ENCODE results near the gene SSR1. TPM values are rescaled to one million over a fixed set of nuclear protein-coding genes. Genes with fewer than 3 reads are reported as not detected.

SSR1 gene
- total and polyA plus RNA-seq, 9 of the 15 experiments (the other 6 are each of a cell fraction or from before 2014, with no cell fraction given): 87.7 to 220 (median 144) TPM

DNA sequence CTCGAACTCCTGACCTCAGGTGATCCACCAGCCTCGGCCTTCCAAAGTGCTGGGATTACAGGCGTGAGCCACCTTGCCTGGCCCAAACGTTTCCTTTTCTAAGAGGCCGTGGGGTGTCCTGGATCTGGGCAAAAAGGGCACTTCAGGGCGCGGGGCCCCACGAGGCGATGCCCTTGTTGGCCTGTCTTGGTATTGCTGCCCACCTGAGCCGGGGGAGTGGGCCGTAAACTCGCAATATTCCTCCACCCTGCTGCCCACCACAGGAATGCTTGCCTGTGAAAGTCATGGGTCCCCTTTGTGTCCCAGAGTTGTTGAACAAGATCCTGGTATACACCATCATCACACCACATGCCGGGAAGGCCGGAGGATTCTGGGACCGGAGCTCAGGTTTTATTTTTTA lies 49.0 kb downstream of the SSR1 start (continued):
- TF ChIP-seq, protein P1, sequence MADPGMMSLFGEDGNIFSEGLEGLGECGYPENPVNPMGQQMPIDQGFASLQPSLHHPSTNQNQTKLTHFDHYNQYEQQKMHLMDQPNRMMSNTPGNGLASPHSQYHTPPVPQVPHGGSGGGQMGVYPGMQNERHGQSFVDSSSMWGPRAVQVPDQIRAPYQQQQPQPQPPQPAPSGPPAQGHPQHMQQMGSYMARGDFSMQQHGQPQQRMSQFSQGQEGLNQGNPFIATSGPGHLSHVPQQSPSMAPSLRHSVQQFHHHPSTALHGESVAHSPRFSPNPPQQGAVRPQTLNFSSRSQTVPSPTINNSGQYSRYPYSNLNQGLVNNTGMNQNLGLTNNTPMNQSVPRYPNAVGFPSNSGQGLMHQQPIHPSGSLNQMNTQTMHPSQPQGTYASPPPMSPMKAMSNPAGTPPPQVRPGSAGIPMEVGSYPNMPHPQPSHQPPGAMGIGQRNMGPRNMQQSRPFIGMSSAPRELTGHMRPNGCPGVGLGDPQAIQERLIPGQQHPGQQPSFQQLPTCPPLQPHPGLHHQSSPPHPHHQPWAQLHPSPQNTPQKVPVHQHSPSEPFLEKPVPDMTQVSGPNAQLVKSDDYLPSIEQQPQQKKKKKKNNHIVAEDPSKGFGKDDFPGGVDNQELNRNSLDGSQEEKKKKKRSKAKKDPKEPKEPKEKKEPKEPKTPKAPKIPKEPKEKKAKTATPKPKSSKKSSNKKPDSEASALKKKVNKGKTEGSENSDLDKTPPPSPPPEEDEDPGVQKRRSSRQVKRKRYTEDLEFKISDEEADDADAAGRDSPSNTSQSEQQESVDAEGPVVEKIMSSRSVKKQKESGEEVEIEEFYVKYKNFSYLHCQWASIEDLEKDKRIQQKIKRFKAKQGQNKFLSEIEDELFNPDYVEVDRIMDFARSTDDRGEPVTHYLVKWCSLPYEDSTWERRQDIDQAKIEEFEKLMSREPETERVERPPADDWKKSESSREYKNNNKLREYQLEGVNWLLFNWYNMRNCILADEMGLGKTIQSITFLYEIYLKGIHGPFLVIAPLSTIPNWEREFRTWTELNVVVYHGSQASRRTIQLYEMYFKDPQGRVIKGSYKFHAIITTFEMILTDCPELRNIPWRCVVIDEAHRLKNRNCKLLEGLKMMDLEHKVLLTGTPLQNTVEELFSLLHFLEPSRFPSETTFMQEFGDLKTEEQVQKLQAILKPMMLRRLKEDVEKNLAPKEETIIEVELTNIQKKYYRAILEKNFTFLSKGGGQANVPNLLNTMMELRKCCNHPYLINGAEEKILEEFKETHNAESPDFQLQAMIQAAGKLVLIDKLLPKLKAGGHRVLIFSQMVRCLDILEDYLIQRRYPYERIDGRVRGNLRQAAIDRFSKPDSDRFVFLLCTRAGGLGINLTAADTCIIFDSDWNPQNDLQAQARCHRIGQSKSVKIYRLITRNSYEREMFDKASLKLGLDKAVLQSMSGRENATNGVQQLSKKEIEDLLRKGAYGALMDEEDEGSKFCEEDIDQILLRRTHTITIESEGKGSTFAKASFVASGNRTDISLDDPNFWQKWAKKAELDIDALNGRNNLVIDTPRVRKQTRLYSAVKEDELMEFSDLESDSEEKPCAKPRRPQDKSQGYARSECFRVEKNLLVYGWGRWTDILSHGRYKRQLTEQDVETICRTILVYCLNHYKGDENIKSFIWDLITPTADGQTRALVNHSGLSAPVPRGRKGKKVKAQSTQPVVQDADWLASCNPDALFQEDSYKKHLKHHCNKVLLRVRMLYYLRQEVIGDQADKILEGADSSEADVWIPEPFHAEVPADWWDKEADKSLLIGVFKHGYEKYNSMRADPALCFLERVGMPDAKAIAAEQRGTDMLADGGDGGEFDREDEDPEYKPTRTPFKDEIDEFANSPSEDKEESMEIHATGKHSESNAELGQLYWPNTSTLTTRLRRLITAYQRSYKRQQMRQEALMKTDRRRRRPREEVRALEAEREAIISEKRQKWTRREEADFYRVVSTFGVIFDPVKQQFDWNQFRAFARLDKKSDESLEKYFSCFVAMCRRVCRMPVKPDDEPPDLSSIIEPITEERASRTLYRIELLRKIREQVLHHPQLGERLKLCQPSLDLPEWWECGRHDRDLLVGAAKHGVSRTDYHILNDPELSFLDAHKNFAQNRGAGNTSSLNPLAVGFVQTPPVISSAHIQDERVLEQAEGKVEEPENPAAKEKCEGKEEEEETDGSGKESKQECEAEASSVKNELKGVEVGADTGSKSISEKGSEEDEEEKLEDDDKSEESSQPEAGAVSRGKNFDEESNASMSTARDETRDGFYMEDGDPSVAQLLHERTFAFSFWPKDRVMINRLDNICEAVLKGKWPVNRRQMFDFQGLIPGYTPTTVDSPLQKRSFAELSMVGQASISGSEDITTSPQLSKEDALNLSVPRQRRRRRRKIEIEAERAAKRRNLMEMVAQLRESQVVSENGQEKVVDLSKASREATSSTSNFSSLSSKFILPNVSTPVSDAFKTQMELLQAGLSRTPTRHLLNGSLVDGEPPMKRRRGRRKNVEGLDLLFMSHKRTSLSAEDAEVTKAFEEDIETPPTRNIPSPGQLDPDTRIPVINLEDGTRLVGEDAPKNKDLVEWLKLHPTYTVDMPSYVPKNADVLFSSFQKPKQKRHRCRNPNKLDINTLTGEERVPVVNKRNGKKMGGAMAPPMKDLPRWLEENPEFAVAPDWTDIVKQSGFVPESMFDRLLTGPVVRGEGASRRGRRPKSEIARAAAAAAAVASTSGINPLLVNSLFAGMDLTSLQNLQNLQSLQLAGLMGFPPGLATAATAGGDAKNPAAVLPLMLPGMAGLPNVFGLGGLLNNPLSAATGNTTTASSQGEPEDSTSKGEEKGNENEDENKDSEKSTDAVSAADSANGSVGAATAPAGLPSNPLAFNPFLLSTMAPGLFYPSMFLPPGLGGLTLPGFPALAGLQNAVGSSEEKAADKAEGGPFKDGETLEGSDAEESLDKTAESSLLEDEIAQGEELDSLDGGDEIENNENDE (IDR thresholded peaks at IDR 0.05; ENCODE audit: low read depth, low read length): no peak
- TF ChIP-seq, protein P2, sequence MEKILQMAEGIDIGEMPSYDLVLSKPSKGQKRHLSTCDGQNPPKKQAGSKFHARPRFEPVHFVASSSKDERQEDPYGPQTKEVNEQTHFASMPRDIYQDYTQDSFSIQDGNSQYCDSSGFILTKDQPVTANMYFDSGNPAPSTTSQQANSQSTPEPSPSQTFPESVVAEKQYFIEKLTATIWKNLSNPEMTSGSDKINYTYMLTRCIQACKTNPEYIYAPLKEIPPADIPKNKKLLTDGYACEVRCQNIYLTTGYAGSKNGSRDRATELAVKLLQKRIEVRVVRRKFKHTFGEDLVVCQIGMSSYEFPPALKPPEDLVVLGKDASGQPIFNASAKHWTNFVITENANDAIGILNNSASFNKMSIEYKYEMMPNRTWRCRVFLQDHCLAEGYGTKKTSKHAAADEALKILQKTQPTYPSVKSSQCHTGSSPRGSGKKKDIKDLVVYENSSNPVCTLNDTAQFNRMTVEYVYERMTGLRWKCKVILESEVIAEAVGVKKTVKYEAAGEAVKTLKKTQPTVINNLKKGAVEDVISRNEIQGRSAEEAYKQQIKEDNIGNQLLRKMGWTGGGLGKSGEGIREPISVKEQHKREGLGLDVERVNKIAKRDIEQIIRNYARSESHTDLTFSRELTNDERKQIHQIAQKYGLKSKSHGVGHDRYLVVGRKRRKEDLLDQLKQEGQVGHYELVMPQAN (IDR thresholded peaks at IDR 0.05; ENCODE audit: borderline replicate concordance): no peak
- no peak for TF ChIP-seq NFRKB (IDR thresholded peaks at IDR 0.05; ENCODE audit: low read depth)
- TF ChIP-seq NEUROD1 (IDR thresholded peaks at IDR 0.05; ENCODE audit: borderline replicate concordance, low read depth, low read length, partially characterized antibody): no peak
